HEK293 (cell line): ENCODE data around the gene NDUFB11.

Experiments
- CTCF ChIA-PET: fragments of 350-600 bp; formaldehyde crosslinking; extraction: SDS; loops from one replicate; lab custom pipeline; 2021; ENCODE audit warnings: antibody characterized with exemption; lab: Yijun Ruan, JAX
- POLR2A ChIA-PET: fragments of 300-600 bp; formaldehyde crosslinking; extraction: SDS; loops from one replicate; lab custom pipeline; 2020; ENCODE audit warnings: antibody characterized with exemption, inconsistent platforms; lab: Yijun Ruan, JAX
- H3K27ac ChIP-seq: fragments of 200-500 bp; sonication (Bioruptor generic); 2 replicates; pipeline ENCODE4 v1.5.1; 2014; ENCODE audit warnings: low read depth, low read length, control low read depth, inconsistent platforms; ENCODE audit errors: extremely low read depth
- H3K36me3 ChIP-seq, 2 experiments: fragments of 200-500 bp in 1 of 2; sonication (Bioruptor generic) in 1 of 2; 1 replicate in 1 of 2; 2 replicates in 1 of 2; pipeline ENCODE4 v1.5.1; 2014 to 2017; ENCODE audit warnings: inconsistent platforms in 2 of 2, low read length in 2 of 2; ENCODE audit not compliant: control insufficient read depth in 2 of 2, insufficient read depth in 1 of 2
- H3K4me1 ChIP-seq: fragments of 200-500 bp; sonication (Bioruptor generic); 2 replicates; pipeline ENCODE4 v1.5.1; 2014; ENCODE audit warnings: mild to moderate bottlenecking, low read length, inconsistent platforms; ENCODE audit not compliant: control insufficient read depth, insufficient read depth
- H3K4me3 ChIP-seq: 2 replicates; pipeline ENCODE4 v1.5.1; 2011; ENCODE audit warnings: low read depth, mild to moderate bottlenecking, control low read depth, low read length, moderate library complexity
- H3K9me3 ChIP-seq: fragments of 200-500 bp; sonication (Bioruptor generic); 2 replicates; pipeline ENCODE4 v1.5.1; 2014; ENCODE audit warnings: low read depth, low read length, inconsistent platforms; ENCODE audit not compliant: control insufficient read depth, insufficient read depth
- AEBP2 ChIP-seq: fragments of 450-650 bp; formaldehyde crosslinking; IDR thresholded peaks from 2 replicates; pipeline ENCODE4 v1.5.1; 2016; ENCODE audit warnings: missing biosample characterization, missing genetic modification characterization, borderline replicate concordance
- HOXA7 ChIP-seq: sonication (generic); formaldehyde crosslinking; IDR thresholded peaks from 2 replicates; pipeline ENCODE4 v1.8.1; 2022; ENCODE audit warnings: missing genetic modification reagents, borderline replicate concordance
- MEIS1 ChIP-seq: sonication (generic); formaldehyde crosslinking; IDR thresholded peaks from 2 replicates; pipeline ENCODE4 v1.8.1; 2022; ENCODE audit warnings: missing genetic modification reagents, mild to moderate bottlenecking, borderline replicate concordance
- OSR2 ChIP-seq: fragments of 450-650 bp; formaldehyde crosslinking; IDR thresholded peaks from 2 replicates; pipeline ENCODE4 v1.5.1; 2016; ENCODE audit warnings: missing biosample characterization, missing genetic modification characterization
- SCRT1 ChIP-seq: fragments of 450-650 bp; formaldehyde crosslinking; IDR thresholded peaks from 2 replicates; pipeline ENCODE4 v1.5.1; 2016; ENCODE audit warnings: missing biosample characterization, missing genetic modification characterization, borderline replicate concordance
- TRIM28 ChIP-seq: IDR thresholded peaks from 2 replicates; pipeline ENCODE4 v1.6.1; 2011; ENCODE audit warnings: low read length, control low read depth, borderline replicate concordance
- ZBTB10 ChIP-seq: fragments of 450-650 bp; formaldehyde crosslinking; IDR thresholded peaks from 2 replicates; pipeline ENCODE4 v1.5.1; 2016; ENCODE audit warnings: missing biosample characterization, missing genetic modification characterization
- ZBTB17 ChIP-seq: fragments of 450-650 bp; formaldehyde crosslinking; IDR thresholded peaks from 2 replicates; pipeline ENCODE4 v1.5.1; 2016; ENCODE audit warnings: missing biosample characterization, missing genetic modification characterization
- ZBTB44 ChIP-seq: fragments of 450-650 bp; IDR thresholded peaks from 2 replicates; pipeline ENCODE4 v1.5.1; 2018; ENCODE audit warnings: missing biosample characterization, mild to moderate bottlenecking, missing genetic modification characterization
- ZBTB7A ChIP-seq: fragments of 450-650 bp; formaldehyde crosslinking; IDR thresholded peaks from 2 replicates; pipeline ENCODE4 v1.5.1; 2016; ENCODE audit warnings: low read depth, missing biosample characterization, missing genetic modification characterization
- ZNF202 ChIP-seq: fragments of 450-650 bp; formaldehyde crosslinking; IDR thresholded peaks from 2 replicates; pipeline ENCODE4 v1.5.1; 2016; ENCODE audit warnings: missing biosample characterization, missing genetic modification characterization, borderline replicate concordance
- ZNF221 ChIP-seq: fragments of 450-650 bp; formaldehyde crosslinking; IDR thresholded peaks from 2 replicates; pipeline ENCODE4 v1.5.1; 2017; ENCODE audit warnings: missing biosample characterization, missing genetic modification characterization, borderline replicate concordance
- ZNF292 ChIP-seq: fragments of 450-650 bp; formaldehyde crosslinking; IDR thresholded peaks from 2 replicates; pipeline ENCODE4 v1.5.1; 2016; ENCODE audit warnings: low read depth, missing biosample characterization, missing genetic modification characterization, borderline replicate concordance
- ZNF350 ChIP-seq: fragments of 450-650 bp; formaldehyde crosslinking; IDR thresholded peaks from 2 replicates; pipeline ENCODE4 v1.5.0; 2017; ENCODE audit warnings: missing biosample characterization, mild to moderate bottlenecking, missing genetic modification characterization
- ZNF362 ChIP-seq: fragments of 450-650 bp; formaldehyde crosslinking; IDR thresholded peaks from 2 replicates; pipeline ENCODE4 v1.5.1; 2016; ENCODE audit warnings: missing biosample characterization, missing genetic modification characterization
- ZNF394 ChIP-seq: fragments of 450-650 bp; formaldehyde crosslinking; IDR thresholded peaks from 2 replicates; pipeline ENCODE4 v1.5.1; 2016; ENCODE audit warnings: missing biosample characterization, missing genetic modification characterization, mild to moderate bottlenecking, moderate library complexity, borderline replicate concordance
- ZNF433 ChIP-seq: fragments of 450-650 bp; formaldehyde crosslinking; IDR thresholded peaks from 2 replicates; pipeline ENCODE4 v1.5.1; 2016; ENCODE audit warnings: missing biosample characterization, missing genetic modification characterization, low read depth
- ZNF501 ChIP-seq: fragments of 450-650 bp; formaldehyde crosslinking; IDR thresholded peaks from 2 replicates; pipeline ENCODE4 v1.5.1; 2016; ENCODE audit warnings: missing biosample characterization, missing genetic modification characterization
- ZNF585B ChIP-seq: fragments of 450-650 bp; formaldehyde crosslinking; IDR thresholded peaks from 2 replicates; pipeline ENCODE4 v1.5.1; 2016; ENCODE audit warnings: missing biosample characterization, missing genetic modification characterization
- ZNF707 ChIP-seq: fragments of 450-650 bp; formaldehyde crosslinking; IDR thresholded peaks from 2 replicates; pipeline ENCODE4 v1.5.1; 2016; ENCODE audit warnings: missing biosample characterization, missing genetic modification characterization
- ZSCAN5A ChIP-seq: fragments of 450-650 bp; formaldehyde crosslinking; IDR thresholded peaks from 2 replicates; pipeline ENCODE4 v1.5.1; 2016; ENCODE audit warnings: missing biosample characterization, missing genetic modification characterization

The NDUFB11 gene

GRCh38 chrX:47172549-47172948 is 28.0 kb upstream of the NDUFB11 start:
- ChIA-PET POLR2A (no interaction called here), CTCF (no interaction called here)
- peaks cover 6 to 91% of the 10 kb centered on the region in 2 experiments; a peak in 2 of 3 replicates for H3K36me3 ChIP-seq
- no peak for TF ChIP-seq ZNF350 (tag by site-specific recombination)
- TF ChIP-seq ZBTB17 = no peak
- no peak for TF ChIP-seq ZSCAN5A (tag by site-specific recombination)
- no peak for TF ChIP-seq ZBTB10 (tag by site-specific recombination)
- no peak for TF ChIP-seq ZNF202
- TF ChIP-seq ZNF707 (tag by site-specific recombination) = no peak
- no peak for TF ChIP-seq OSR2 (tag by site-specific recombination)
- TF ChIP-seq ZNF292 = no peak
- no peak for TF ChIP-seq ZNF394 (tag by site-specific recombination)
- TF ChIP-seq, all 188 proteins: peak for 0
- H3K4me3 ChIP-seq = no peak overlapping the region
- no peaks in the 10 kb centered on the region for H3K9me3 ChIP-seq
- H3K4me1 ChIP-seq = no peaks in the 10 kb centered on the region
- H3K27ac ChIP-seq = no peak overlapping the region

- no peaks in the 10 kb centered on the region for H3K9me3 ChIP-seq
- POLR2A ChIA-PET = no interaction called here
- peaks cover 7 to 86% of the 10 kb centered on the region in 2 experiments; a peak in 2 of 3 replicates for H3K36me3 ChIP-seq
- H3K27ac ChIP-seq = no peak overlapping the region
- TF ChIP-seq SCRT1 (tag by site-specific recombination) (no peak), ZBTB7A (no peak), ZNF221 (tag by site-specific recombination) (no peak), ZNF292 (no peak), ZNF585B (tag by site-specific recombination) (no peak), MEIS1 (CRISPR knock-in tag) (no peak), ZBTB44 (no peak), TRIM28 (no peak), ZNF362 (tag by site-specific recombination) (no peak), ZNF433 (no peak), ZNF501 (tag by site-specific recombination) (no peak), AEBP2 (tag by site-specific recombination) (no peak), HOXA7 (CRISPR knock-in tag) (no peak)
- H3K4me3 ChIP-seq = no peak overlapping the region
- CTCF ChIA-PET = no interaction called here
- no peaks in the 10 kb centered on the region for H3K4me1 ChIP-seq
These were observed 27.5 kb upstream of the NDUFB11 start for GRCh38 chrX:47171996-47172395.
